Fibroblast of the conjunctiva (primary cell): ENCODE measurements around the gene FFAR3.
"Not testable (repeated sequence)": the region's sequence is repeated elsewhere in the genome, so short reads cannot be mapped to it uniquely, and the experiment has no call there.

Experiments used
- DNase-seq: peaks from one replicate; pipeline ENCODE4 v3.0.0-alpha.2; 2010; ENCODE audit warnings: low read depth

The FFAR3 gene

GRCh38 chr19:35377656-35378055, 19.4 kb downstream of the FFAR3 start:
- DNase-seq, result no peak

GRCh38 chr19:35378356-35378755, 20.1 kb downstream of the FFAR3 start:
- DNase-seq, result no peak

- DNase-seq, result not testable (repeated sequence)
Observed at GRCh38 chr19:35379545-35379944, 21.3 kb downstream of the FFAR3 start.

GRCh38 chr19:35379992-35380391, 21.7 kb downstream of the FFAR3 start:
- DNase-seq, result no peak

- no peak for DNase-seq
Observed at GRCh38 chr19:35380450-35381124, 22.3 kb downstream of the FFAR3 start.

GRCh38 chr19:35381318-35381717, 23.1 kb downstream of the FFAR3 start:
- DNase-seq, result no peak

GRCh38 chr19:35381926-35382325, 23.7 kb downstream of the FFAR3 start:
- DNase-seq, result no peak

- no peak for DNase-seq
Observed at GRCh38 chr19:35383536-35383935, 25.3 kb downstream of the FFAR3 start.

GRCh38 chr19:35388277-35389054, 30.2 kb downstream of the FFAR3 start:
- no peak for DNase-seq

GRCh38 chr19:35389192-35389861, 31.1 kb downstream of the FFAR3 start:
- DNase-seq, result no peak

GRCh38 chr19:35392742-35393715, 34.8 kb downstream of the FFAR3 start:
- no peak for DNase-seq

GRCh38 chr19:35395382-35396199, 37.3 kb downstream of the FFAR3 start:
- no peak for DNase-seq

GRCh38 chr19:35396240-35396885, 38.1 kb downstream of the FFAR3 start:
- no peak for DNase-seq

GRCh38 chr19:35397064-35397463, 38.8 kb downstream of the FFAR3 start:
- no peak for DNase-seq

- no peak for DNase-seq
Observed at GRCh38 chr19:35398570-35398969, 40.3 kb downstream of the FFAR3 start.

GRCh38 chr19:35399231-35399630, 41.0 kb downstream of the FFAR3 start:
- DNase-seq, result no peak

GRCh38 chr19:35399948-35400772, 41.9 kb downstream of the FFAR3 start:
- no peak for DNase-seq

- DNase-seq, result no peak
Observed at GRCh38 chr19:35400773-35401100, 42.5 kb downstream of the FFAR3 start.

GRCh38 chr19:35401416-35401815, 43.2 kb downstream of the FFAR3 start:
- not testable (repeated sequence) for DNase-seq
